ENCODE data around the gene RPS4Y1. TPM values are rescaled to one million over a fixed set of nuclear protein-coding genes. Genes with fewer than 3 reads are reported as not detected.
A peak's percentile ranks its signal among the peaks of the same experiment; 100 is the strongest.

Gene RPS4Y1
- total RNA-seq, 1 donor from 2014 or later, result 255 TPM

- Mint-ChIP-seq H3K27me3 (ENCODE audit: unreplicated experiment) (no peaks in the 10 kb centered on the region), H3K4me3 (ENCODE audit: unreplicated experiment) (no peak overlapping the region), H3K27ac (ENCODE audit: unreplicated experiment) (peak overlapping the region; percentile 88), H3K36me3 (ENCODE audit: low read depth, unreplicated experiment) (no peaks in the 10 kb centered on the region), H3K4me1 (ENCODE audit: unreplicated experiment) (peaks cover 16% of the 10 kb centered on the region), H3K9me3 (ENCODE audit: unreplicated experiment) (no peaks in the 10 kb centered on the region)
- no peak for TF ChIP-seq CTCF (IDR thresholded peaks at IDR 0.05; ENCODE audit: unreplicated experiment)
- DNase-seq (ENCODE audit: low spot score), result no peak
Observed at GRCh38 chrY:2887386-2887785, 46.0 kb downstream of the RPS4Y1 start.

GRCh38 chrY:2887955-2888354 lies 46.6 kb downstream of the RPS4Y1 start:
- H3K4me3 Mint-ChIP-seq (ENCODE audit: unreplicated experiment), result no peak overlapping the region
- H3K4me1 Mint-ChIP-seq (ENCODE audit: unreplicated experiment), result peaks cover 16% of the 10 kb centered on the region
- TF ChIP-seq CTCF (IDR thresholded peaks at IDR 0.05; ENCODE audit: unreplicated experiment), result no peak
- H3K9me3 Mint-ChIP-seq (ENCODE audit: unreplicated experiment), result no peaks in the 10 kb centered on the region
- H3K36me3 Mint-ChIP-seq (ENCODE audit: low read depth, unreplicated experiment), result no peaks in the 10 kb centered on the region
- peak overlapping the region; percentile 88 for H3K27ac Mint-ChIP-seq (ENCODE audit: unreplicated experiment)
- DNase-seq (ENCODE audit: low spot score), result no peak
- no peaks in the 10 kb centered on the region for H3K27me3 Mint-ChIP-seq (ENCODE audit: unreplicated experiment)

GRCh38 chrY:2893471-2893870 lies 52.1 kb downstream of the RPS4Y1 start:
- no peak overlapping the region for H3K4me3 Mint-ChIP-seq (ENCODE audit: unreplicated experiment)
- H3K27ac Mint-ChIP-seq (ENCODE audit: unreplicated experiment), result no peak overlapping the region
- no peaks in the 10 kb centered on the region for H3K27me3 Mint-ChIP-seq (ENCODE audit: unreplicated experiment)
- H3K36me3 Mint-ChIP-seq (ENCODE audit: low read depth, unreplicated experiment), result no peaks in the 10 kb centered on the region
- no peak for TF ChIP-seq CTCF (IDR thresholded peaks at IDR 0.05; ENCODE audit: unreplicated experiment)
- DNase-seq (ENCODE audit: low spot score), result no peak
- no peaks in the 10 kb centered on the region for H3K9me3 Mint-ChIP-seq (ENCODE audit: unreplicated experiment)
- peaks cover 4% of the 10 kb centered on the region for H3K4me1 Mint-ChIP-seq (ENCODE audit: unreplicated experiment)

GRCh38 chrY:2896050-2896449 lies 54.6 kb downstream of the RPS4Y1 start:
- H3K36me3 Mint-ChIP-seq (ENCODE audit: low read depth, unreplicated experiment), result peaks cover 4% of the 10 kb centered on the region

GRCh38 chrY:2907356-2907755 lies 66.0 kb downstream of the RPS4Y1 start:
- Mint-ChIP-seq H3K4me3 (ENCODE audit: unreplicated experiment) (no peak overlapping the region), H3K27ac (ENCODE audit: unreplicated experiment) (no peak overlapping the region), H3K36me3 (ENCODE audit: low read depth, unreplicated experiment) (no peaks in the 10 kb centered on the region), H3K9me3 (ENCODE audit: unreplicated experiment) (no peaks in the 10 kb centered on the region), H3K27me3 (ENCODE audit: unreplicated experiment) (no peaks in the 10 kb centered on the region), H3K4me1 (ENCODE audit: unreplicated experiment) (no peaks in the 10 kb centered on the region)
- TF ChIP-seq CTCF (IDR thresholded peaks at IDR 0.05; ENCODE audit: unreplicated experiment), result no peak
- no peak for DNase-seq (ENCODE audit: low spot score)

More at GRCh38 chrY:2896050-2896449, 54.6 kb downstream of the RPS4Y1 start:
- peak overlapping the region; percentile 56 for H3K4me3 Mint-ChIP-seq (ENCODE audit: unreplicated experiment)
- peak overlapping the region; percentile 89 for H3K27ac Mint-ChIP-seq (ENCODE audit: unreplicated experiment)
- H3K9me3 Mint-ChIP-seq (ENCODE audit: unreplicated experiment), result no peaks in the 10 kb centered on the region
- no peak for TF ChIP-seq CTCF (IDR thresholded peaks at IDR 0.05; ENCODE audit: unreplicated experiment)
- no peak for DNase-seq (ENCODE audit: low spot score)
- H3K27me3 Mint-ChIP-seq (ENCODE audit: unreplicated experiment), result no peaks in the 10 kb centered on the region
- peaks cover 6% of the 10 kb centered on the region for H3K4me1 Mint-ChIP-seq (ENCODE audit: unreplicated experiment)
